Fibroblast of skin of scalp (primary cell): Measurements from ENCODE around the gene KRTAP2-4.
"Not testable (repeated sequence)": the region's sequence is repeated elsewhere in the genome, so short reads cannot be mapped to it uniquely, and the experiment has no call there.

Experiments used
- DNase-seq: peaks from one replicate; pipeline ENCODE4 v3.0.0-alpha.2; 2013

Gene KRTAP2-4

DNA sequence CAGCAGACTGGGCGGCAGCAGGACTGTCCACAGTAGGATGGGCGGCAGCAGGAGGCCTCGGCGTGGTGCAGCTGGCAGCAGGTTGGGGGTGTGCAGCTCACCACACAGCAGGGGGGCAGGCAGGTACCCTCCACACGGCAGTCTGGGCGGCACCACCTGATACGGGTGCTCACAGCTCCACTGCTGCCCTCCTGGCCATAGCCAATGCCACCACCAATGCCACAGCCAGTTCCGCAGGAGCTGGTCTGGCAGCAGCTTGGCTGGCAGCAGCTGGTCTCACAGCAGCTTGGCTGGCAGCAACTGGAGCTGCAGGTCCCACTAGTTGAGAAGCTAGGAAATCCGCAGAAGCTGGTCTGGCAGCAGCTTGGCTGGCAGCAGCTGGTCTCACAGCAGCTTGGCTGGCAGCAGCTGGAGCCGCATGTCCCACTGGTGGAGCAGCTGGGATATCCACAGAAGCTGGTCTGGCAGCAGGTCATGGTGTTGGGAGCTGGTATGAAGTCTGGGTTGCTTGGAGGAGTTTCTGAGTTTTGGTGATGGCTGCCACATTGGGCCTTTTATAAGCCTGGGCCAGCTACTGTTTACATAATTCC is 31.2 kb downstream of the KRTAP2-4 start, which contains the start of gene KRTAP1-3:
KRTAP1-3 (minus strand) TSS at position 529 of the 590 bp plus-strand sequence; CDS start at position 476, 53 bp downstream.
- DNase-seq: not testable (repeated sequence)

DNA sequence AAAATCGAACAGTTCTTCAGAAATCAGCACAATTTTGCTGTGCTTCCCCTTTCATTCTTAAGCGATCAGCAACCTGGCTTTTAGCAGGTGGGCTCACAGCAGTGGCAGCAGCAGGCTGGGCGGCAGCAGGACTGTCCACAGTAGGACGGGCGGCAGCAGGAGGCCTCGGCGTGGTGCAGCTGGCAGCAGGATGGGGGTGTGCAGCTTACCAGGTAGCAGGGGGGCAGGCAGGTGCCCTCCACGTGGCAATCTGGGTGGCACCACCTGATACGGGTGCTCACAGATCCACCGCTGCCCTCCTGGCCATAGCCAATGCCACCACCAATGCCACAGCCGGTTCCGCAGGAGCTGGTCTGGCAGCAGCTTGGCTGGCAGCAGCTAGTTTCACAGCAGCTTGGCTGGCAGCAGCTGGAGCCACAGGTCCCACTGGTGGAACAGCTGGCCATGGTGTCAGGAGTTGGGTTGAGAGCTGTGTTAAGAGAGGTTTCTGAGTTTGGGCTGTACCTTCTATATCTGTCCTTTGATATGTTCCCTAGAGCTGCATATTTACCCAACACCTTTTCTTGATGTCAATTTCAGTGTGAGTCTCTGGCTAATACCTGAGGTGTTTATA is 35.9 kb downstream of the KRTAP2-4 start, which contains the start of gene KRTAP1-4:
KRTAP1-4 (minus strand) TSS at position 563 of the 613 bp plus-strand sequence; CDS start at position 446, 117 bp downstream.
- DNase-seq: no peak

- DNase-seq: peak; percentile 83
Observed at GRCh38 chr17:41026715-41027471, 38.8 kb downstream of the KRTAP2-4 start, which contains the start of gene KRTAP1-5. TSS of gene KRTAP1-5 (minus strand) at chr17:41027208. CDS start at chr17:41027155, 53 bp downstream.

GRCh38 chr17:41024697-41025096 is 41.0 kb downstream of the KRTAP2-4 start:
- DNase-seq: peak; percentile 86

DNA sequence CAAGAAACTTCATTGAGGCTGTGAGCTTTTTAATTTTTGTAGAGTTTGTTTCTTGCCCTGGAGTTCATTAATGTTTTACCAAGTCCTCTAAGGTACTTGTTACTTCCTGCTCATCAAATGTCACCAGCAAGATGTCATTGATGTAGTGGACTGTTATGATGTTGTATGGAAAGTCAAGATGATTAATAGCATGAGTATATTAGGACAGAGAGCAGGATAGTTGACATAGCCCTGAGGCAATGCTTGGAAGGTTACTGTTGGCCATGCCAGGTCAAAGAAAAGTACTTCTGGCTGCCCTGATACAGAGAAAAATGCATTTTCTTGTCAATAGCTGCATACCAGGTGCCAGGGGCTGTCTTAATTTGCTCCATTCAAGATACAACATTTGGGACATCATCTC is 45.3 kb downstream of the KRTAP2-4 start:
- no peak for DNase-seq

DNA sequence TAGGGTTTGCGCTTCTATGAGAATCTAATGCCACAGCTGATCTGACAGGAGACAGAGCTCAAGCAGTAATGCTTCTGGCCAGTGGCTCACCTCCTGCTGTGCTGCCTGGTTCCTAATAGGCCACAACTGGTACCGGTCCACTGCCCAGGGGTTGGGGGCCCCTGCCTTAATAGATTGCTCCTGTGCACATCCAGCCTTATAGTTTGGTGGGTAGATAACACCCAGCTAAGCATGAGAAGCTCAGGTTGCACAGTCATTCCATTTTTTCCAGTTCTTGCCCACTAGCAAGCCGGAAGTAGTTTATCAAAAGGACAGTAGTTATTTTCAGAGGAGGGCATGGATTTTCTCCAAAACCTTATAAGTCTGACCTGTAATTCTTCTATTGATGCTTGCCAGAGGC is 46.3 kb downstream of the KRTAP2-4 start:
- no peak for DNase-seq

- DNase-seq: no peak
Observed at GRCh38 chr17:41018541-41018940, 47.1 kb downstream of the KRTAP2-4 start.

DNA sequence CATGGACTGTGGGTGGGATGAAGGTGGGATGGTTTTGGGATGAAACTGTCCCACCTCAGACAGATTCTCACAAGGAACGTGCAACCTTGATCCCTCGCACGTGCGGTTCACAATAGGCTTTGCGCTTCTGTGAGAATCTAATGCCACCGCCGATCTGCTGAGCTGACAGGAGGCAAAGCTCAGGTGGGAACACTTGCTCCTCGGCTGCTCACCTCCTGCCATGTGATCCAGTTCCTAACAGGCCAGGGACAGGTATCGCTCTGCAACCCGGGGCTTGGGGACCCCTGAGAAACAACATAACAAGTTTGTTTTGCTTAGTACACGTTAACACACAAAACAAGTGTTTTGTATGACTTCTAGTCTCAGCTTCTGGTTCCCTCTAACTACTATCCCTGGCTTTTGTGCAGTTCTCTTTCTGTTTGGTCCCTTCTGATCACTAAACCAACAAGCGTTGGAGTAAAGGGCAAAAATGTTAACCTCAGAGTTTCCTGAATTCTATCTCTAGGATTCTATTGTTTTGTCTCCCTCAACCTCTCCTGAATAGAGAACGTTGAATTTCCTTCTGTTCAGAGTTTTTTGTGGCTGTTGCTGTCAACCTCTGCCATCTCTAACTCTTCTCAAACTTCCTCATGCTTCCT is 49.0 kb downstream of the KRTAP2-4 start:
- DNase-seq: no peak

- DNase-seq: no peak
Observed at GRCh38 chr17:41015454-41015853, 50.2 kb downstream of the KRTAP2-4 start.
